DND-41 (cell line): ENCODE measurements around the gene PALM3.

ENCODE experiments used
- CTCF ChIP-seq: IDR thresholded peaks from 2 replicates; pipeline ENCODE4 v1.5.1; 2012; ENCODE audit warnings: borderline replicate concordance, low read length, moderate library complexity, mild to moderate bottlenecking; ENCODE audit not compliant: poor library complexity, severe bottlenecking; ENCODE audit errors: extremely low read depth
- EZH2 ChIP-seq: IDR thresholded peaks from 3 replicates; pipeline ENCODE4 v1.6.1; 2012; ENCODE audit warnings: borderline replicate concordance, low read depth, mild to moderate bottlenecking, moderate library complexity, low read length, inconsistent platforms; ENCODE audit not compliant: severe bottlenecking

DNA sequence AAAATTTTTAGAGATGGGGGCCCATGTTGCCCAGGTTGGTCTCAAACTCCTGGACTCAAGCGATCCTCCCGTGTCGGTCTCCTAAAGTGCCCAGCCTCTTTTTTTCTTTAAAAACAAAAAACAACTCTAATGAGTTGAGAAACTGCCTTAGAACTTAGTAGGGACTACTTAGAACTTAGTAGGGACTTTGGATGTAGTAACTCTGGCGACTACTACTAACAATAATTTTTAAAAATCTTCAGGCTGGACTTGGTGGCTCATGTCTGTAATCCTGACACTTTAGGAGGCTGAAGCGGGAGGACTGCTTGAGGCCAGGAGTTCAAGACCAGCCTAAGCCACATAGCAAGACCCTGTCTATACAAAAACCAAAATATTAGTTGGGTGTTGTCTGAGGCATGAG, 24.2 kb upstream of the PALM3 start:
- TF ChIP-seq CTCF (no peak), EZH2 (no peak)
